HCT116 (cell line): ENCODE measurements around the gene FGL2. TPM values are rescaled to one million over a fixed set of nuclear protein-coding genes. Genes with fewer than 3 reads are reported as not detected.

Source experiments
- ATAC-seq: fragments of 200-7000 bp; cut with Tn5 transposase; 2 replicates; pipeline ENCODE4 v1.9.1; 2020; ENCODE audit warnings: mild to moderate bottlenecking, moderate library complexity
- BruUV-seq: library from RNA; stranded (reverse); fragments of 400-500 nt; replicated peaks from 2 replicates; lab custom pipeline; 2021; lab: Mats Ljungman, UMichigan
- CTCF ChIA-PET: fragments of 300-600 bp; sonication (Branson Sonifier 250); formaldehyde crosslinking; loops from one replicate; lab custom pipeline; 2021; ENCODE audit warnings: antibody characterized with exemption; lab: Charles Lee
- POLR2A ChIA-PET: fragments of 300-600, 350-600 bp; sonication (Branson Sonifier 250); formaldehyde crosslinking; loops from one replicate; lab custom pipeline; 2021; ENCODE audit warnings: antibody characterized with exemption; lab: Charles Lee
- RAD21 ChIA-PET, 2 experiments: fragments of 300-600 bp; sonication (Branson Sonifier 250); formaldehyde crosslinking; loops; one replicate each; lab custom pipeline; 2023; ENCODE audit warnings: low total read pairs in 2 of 2; ENCODE audit not compliant: uncharacterized antibody in 2 of 2, unreplicated experiment in 2 of 2, low non-redundant PET in 1 of 2; lab: Charles Lee
- DNase-seq: peaks from one replicate; pipeline ENCODE4 v3.0.0-alpha.2; 2010; ENCODE audit warnings: low read depth, low spot score
- H2AFZ ChIP-seq: fragments of 200-600 bp; shearing (Covaris generic), sonication (generic); 2 replicates; pipeline ENCODE4 v1.6.1; 2017; ENCODE audit warnings: low read depth, mixed run types, mixed read lengths, antibody characterized with exemption, low read length; ENCODE audit not compliant: poor library complexity, severe bottlenecking
- H3K27ac ChIP-seq: 2 replicates; pipeline ENCODE4 v1.5.1; 2012; ENCODE audit warnings: low read depth, low read length
- H3K27me3 ChIP-seq: fragments of 200-600 bp; sonication (generic); 2 replicates; pipeline ENCODE4 v1.6.1; 2016; ENCODE audit warnings: mixed run types, low read length, mixed read lengths; ENCODE audit not compliant: insufficient read depth
- H3K36me3 ChIP-seq, 2 experiments: fragments of 200-500 bp in 1 of 2; fragments of 200-600 bp in 1 of 2; sonication (Bioruptor generic) in 1 of 2; sonication (generic) in 1 of 2; 2 replicates each; pipeline versions ENCODE4 v1.5.1 to v1.6.1; 2014 to 2016; ENCODE audit warnings: low read length in 2 of 2, inconsistent platforms in 1 of 2, mixed read lengths in 1 of 2, mixed run types in 1 of 2; ENCODE audit not compliant: insufficient read depth in 2 of 2, control insufficient read depth in 1 of 2
- H3K4me1 ChIP-seq, 2 experiments: fragments of 200-600 bp in 1 of 2; sonication (generic) in 1 of 2; 2 replicates each; pipeline versions ENCODE4 v1.5.1 to v1.6.1; 2012 to 2017; ENCODE audit warnings: low read length in 2 of 2, inconsistent platforms in 1 of 2, mild to moderate bottlenecking in 1 of 2, mixed read lengths in 1 of 2, mixed run types in 1 of 2, moderate library complexity in 1 of 2; ENCODE audit not compliant: insufficient read depth in 2 of 2, control insufficient read depth in 1 of 2
- H3K4me2 ChIP-seq: fragments of 200-600 bp; sonication (generic); 2 replicates; pipeline ENCODE4 v1.6.1; 2017; ENCODE audit warnings: mixed run types, low read length, mixed read lengths
- H3K4me3 ChIP-seq, 2 experiments: fragments of 200-600 bp in 1 of 2; sonication (generic) in 1 of 2; replicated peaks in 1 of 2; 2 replicates each; pipeline ENCODE4 v1.5.1; 2011 to 2016; ENCODE audit warnings: low read length in 2 of 2, control low read depth in 1 of 2, low read depth in 1 of 2, mild to moderate bottlenecking in 1 of 2, mixed read lengths in 1 of 2, mixed run types in 1 of 2
- H3K79me2 ChIP-seq: fragments of 200-600 bp; sonication (generic); 2 replicates; pipeline ENCODE4 v1.6.1; 2017; ENCODE audit warnings: mild to moderate bottlenecking, mixed run types, low read length, moderate library complexity, mixed read lengths; ENCODE audit not compliant: insufficient read depth
- H3K9ac ChIP-seq: fragments of 200-600 bp; sonication (generic); 2 replicates; pipeline ENCODE4 v1.6.1; 2016; ENCODE audit warnings: low read length, mixed read lengths
- H3K9me2 ChIP-seq: fragments of 200-600 bp; sonication (generic), shearing (Covaris generic); 2 replicates; pipeline ENCODE4 v1.6.1; 2017; ENCODE audit warnings: mixed run types, mild to moderate bottlenecking, moderate library complexity; ENCODE audit not compliant: insufficient read depth
- H3K9me3 ChIP-seq, 2 experiments: fragments of 200-500 bp in 1 of 2; fragments of 200-600 bp in 1 of 2; sonication (Bioruptor generic) in 1 of 2; sonication (generic) in 1 of 2; 2 replicates each; pipeline ENCODE4 v1.6.1; 2014 to 2017; ENCODE audit warnings: low read length in 2 of 2, mixed read lengths in 2 of 2, inconsistent platforms in 1 of 2, low read depth in 1 of 2, mild to moderate bottlenecking in 1 of 2, mixed run types in 1 of 2, moderate library complexity in 1 of 2; ENCODE audit not compliant: control insufficient read depth in 1 of 2, insufficient read depth in 1 of 2
- H4K20me1 ChIP-seq: fragments of 200-600 bp; sonication (generic), shearing (Covaris generic); 2 replicates; pipeline ENCODE4 v1.6.1; 2017; ENCODE audit warnings: mixed run types, mild to moderate bottlenecking, moderate library complexity; ENCODE audit not compliant: insufficient read depth
- POLR2A ChIP-seq: IDR thresholded peaks from 2 replicates; pipeline ENCODE4 v1.7.0; 2011; ENCODE audit warnings: borderline replicate concordance; ENCODE audit not compliant: insufficient read depth, insufficient read length; ENCODE audit errors: extremely low read depth
- POLR2AphosphoS5 ChIP-seq: IDR thresholded peaks from 2 replicates; pipeline ENCODE4 v1.6.1; 2011; ENCODE audit warnings: mild to moderate bottlenecking, low read depth, low read length, moderate library complexity
- RAD21 ChIP-seq: IDR thresholded peaks from 2 replicates; pipeline ENCODE4 v1.6.1; 2012; ENCODE audit warnings: low read depth, mild to moderate bottlenecking
- SP1 ChIP-seq: IDR thresholded peaks from 2 replicates; pipeline ENCODE4 v1.6.1; 2012; ENCODE audit warnings: low read depth
- SRF ChIP-seq: IDR thresholded peaks from 2 replicates; pipeline ENCODE4 v1.6.1; 2012; ENCODE audit warnings: low read depth
- ZNF274 ChIP-seq: fragments of 200-500 bp; sonication (Bioruptor generic); IDR thresholded peaks from 2 replicates; pipeline ENCODE4 v1.6.1; 2014; ENCODE audit warnings: mild to moderate bottlenecking, low read depth, low read length, inconsistent platforms
- intact Hi-C: fragments of 100-400 bp; cut with micrococcal nuclease; formaldehyde crosslinking; loops from 2 replicates; pipeline ENCODE4 v1.10.0; 2022
- total RNA-seq: library from RNA; stranded (reverse); gene quantifications from one replicate; pipeline ENCODE4 v1.2.1, GENCODE V29; 2021; ENCODE audit not compliant: unreplicated experiment

Gene FGL2
- total RNA-seq, 1 experiment from 2014 or later: not detected

GRCh38 chr7:77226357-77226839 lies 26.8 kb upstream of the FGL2 start:
- Histone ChIP-seq H3K4me1 (no peaks in the 10 kb centered on the region; a peak in 1 of 4 replicates), H3K27me3 (no peaks in the 10 kb centered on the region)
- POLR2A ChIA-PET: interaction anchor here (1.0 kb wide), 1 partner anchor 14 kb away, joined by 3 read pairs; no protein-coding TSS in a partner anchor
- ATAC-seq: no peak
- TF ChIP-seq SP1: no peak
- TF ChIP-seq RAD21: no peak
- TF ChIP-seq POLR2A: no peak
- TF ChIP-seq ZNF274: no peak
- TF ChIP-seq, all 23 proteins: peak for 0
- no peak overlapping the region for H3K27ac ChIP-seq
- H3K9ac ChIP-seq: no peak overlapping the region
- no peak overlapping the region for H3K4me2 ChIP-seq
- H3K79me2 ChIP-seq: no peaks in the 10 kb centered on the region
- H2AFZ ChIP-seq: no peak overlapping the region
- no TSS peak for BruUV-seq
- no peaks in the 10 kb centered on the region for H3K9me2 ChIP-seq
- ChIA-PET CTCF (interaction anchor here (1.9 kb wide), 1 partner anchor 21 kb away, joined by 5 read pairs; no protein-coding TSS in a partner anchor), RAD21 (no interaction called here)
- no peaks in the 10 kb centered on the region for H4K20me1 ChIP-seq
- no peaks in the 10 kb centered on the region for H3K36me3 ChIP-seq
- H3K9me3 ChIP-seq: no peaks in the 10 kb centered on the region
- no peak overlapping the region for H3K4me3 ChIP-seq
- no peak for DNase-seq
- intact Hi-C loops: no loop called here

GRCh38 chr7:77223261-77223660 lies 23.6 kb upstream of the FGL2 start:
- Histone ChIP-seq H2AFZ (no peak overlapping the region), H3K9me2 (no peaks in the 10 kb centered on the region), H3K79me2 (no peaks in the 10 kb centered on the region), H3K36me3 (no peaks in the 10 kb centered on the region), H3K27ac (no peak overlapping the region), H3K27me3 (no peaks in the 10 kb centered on the region), H3K4me2 (no peak overlapping the region), H3K9me3 (no peaks in the 10 kb centered on the region), H3K4me3 (no peak overlapping the region), H4K20me1 (no peaks in the 10 kb centered on the region), H3K4me1 (no peaks in the 10 kb centered on the region; a peak in 1 of 4 replicates), H3K9ac (no peak overlapping the region)
- ChIA-PET RAD21 (no interaction called here), CTCF (no interaction called here), POLR2A (no interaction called here)
- no peak for TF ChIP-seq SRF
- no peak for TF ChIP-seq POLR2A
- no peak for TF ChIP-seq POLR2AphosphoS5
- BruUV-seq: no TSS peak
- DNase-seq (no peak), ATAC-seq (no peak)
- intact Hi-C loops: no loop called here
